Esophagus (tissue), 2 donors: Measurements from ENCODE around the gene TRIM72. TPM values are rescaled to one million over a fixed set of nuclear protein-coding genes. Genes with fewer than 3 reads are reported as not detected.
"Not testable (repeated sequence)": the region's sequence is repeated elsewhere in the genome, so short reads cannot be mapped to it uniquely, and the experiment has no call there.

ENCODE experiments used
- H3K27ac ChIP-seq, 2 donors: one replicate each; pipeline ENCODE4 v1.5.1; 2013; ENCODE audit warnings: low read depth in 2 of 2, mild to moderate bottlenecking in 2 of 2, inconsistent platforms in 1 of 2, low read length in 1 of 2, moderate library complexity in 1 of 2
- H3K27me3 ChIP-seq, 2 donors: one replicate each; pipeline ENCODE4 v1.6.1; 2013; ENCODE audit warnings: low read length in 2 of 2, control low read depth in 1 of 2, mild to moderate bottlenecking in 1 of 2; ENCODE audit not compliant: insufficient read depth in 2 of 2, control insufficient read depth in 1 of 2
- H3K36me3 ChIP-seq, 2 donors: one replicate each; pipeline ENCODE4 v1.6.1; 2013; ENCODE audit warnings: low read length in 1 of 2; ENCODE audit not compliant: control insufficient read depth in 2 of 2, insufficient read depth in 2 of 2
- H3K4me1 ChIP-seq, 2 donors: one replicate each; pipeline ENCODE4 v1.6.1; 2013; ENCODE audit warnings: low read length in 1 of 2; ENCODE audit not compliant: control insufficient read depth in 2 of 2, insufficient read depth in 2 of 2
- H3K4me3 ChIP-seq, 2 donors: one replicate each; pipeline ENCODE4 v1.5.1; 2013; ENCODE audit warnings: low read length in 2 of 2, mild to moderate bottlenecking in 2 of 2, low read depth in 1 of 2, moderate library complexity in 1 of 2
- H3K9me3 ChIP-seq, 2 donors: one replicate each; pipeline ENCODE4 v1.6.1; 2013; ENCODE audit warnings: mild to moderate bottlenecking in 2 of 2, low read depth in 1 of 2, low read length in 1 of 2, moderate library complexity in 1 of 2; ENCODE audit not compliant: control insufficient read depth in 2 of 2, insufficient read depth in 1 of 2
- WGBS, 2 donors: extraction: QIAGEN DNeasy Blood & Tissue Kit; methylation state at CpG; one replicate each; pipeline ENCODE4 v1.1.7; 2013; 5-methylcytosine and 5-hydroxymethylcytosine counted together
- polyA plus RNA-seq, 2 donors: library from polyadenylated mRNA; stranded (reverse); fragments of 200-250 nt; gene quantifications; one replicate each; pipeline ENCODE4 v1.2.3, GENCODE V29; 2013
- donor health status: healthy with polysubstance abuse.
- donor health status: Bipolar disorder and iron deficiency.

Gene TRIM72
- polyA plus RNA-seq, 2 donors, result 0.02 to 0.04 TPM

DNA sequence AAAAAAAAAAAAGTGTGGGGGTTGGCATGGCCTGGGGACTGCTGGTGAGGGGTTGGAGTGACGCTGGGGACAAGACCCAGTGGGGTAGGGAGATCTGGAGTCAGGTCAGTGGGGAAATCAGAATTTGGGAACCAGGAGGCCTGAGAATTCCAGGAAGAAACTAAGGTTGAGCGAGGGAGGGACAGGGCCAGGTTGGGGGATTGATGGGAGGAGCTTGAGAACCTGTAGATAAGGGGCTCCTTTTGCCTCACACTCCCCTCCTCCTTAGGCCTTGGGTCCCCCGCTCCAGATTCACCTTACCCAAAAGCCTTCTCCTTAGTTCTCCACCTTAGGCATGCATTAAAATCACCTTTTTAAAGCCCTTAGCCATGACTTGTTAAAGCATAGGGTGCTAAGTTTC lies 11.3 kb downstream of the TRIM72 start:
- peaks cover 4 to 8% of the 10 kb centered on the region in 2 donors for H3K4me1 ChIP-seq
- WGBS, 2 donors, result 91 to 95% methylated on average over 3 of the region's 3 CpGs
- no peaks in the 10 kb centered on the region for H3K36me3 ChIP-seq
- H3K4me3 ChIP-seq, result no peak overlapping the region
- no peaks in the 10 kb centered on the region for H3K9me3 ChIP-seq
- no peak overlapping the region for H3K27ac ChIP-seq
- H3K27me3 ChIP-seq, result peaks cover 3 to 4% of the 10 kb centered on the region in 2 donors

DNA sequence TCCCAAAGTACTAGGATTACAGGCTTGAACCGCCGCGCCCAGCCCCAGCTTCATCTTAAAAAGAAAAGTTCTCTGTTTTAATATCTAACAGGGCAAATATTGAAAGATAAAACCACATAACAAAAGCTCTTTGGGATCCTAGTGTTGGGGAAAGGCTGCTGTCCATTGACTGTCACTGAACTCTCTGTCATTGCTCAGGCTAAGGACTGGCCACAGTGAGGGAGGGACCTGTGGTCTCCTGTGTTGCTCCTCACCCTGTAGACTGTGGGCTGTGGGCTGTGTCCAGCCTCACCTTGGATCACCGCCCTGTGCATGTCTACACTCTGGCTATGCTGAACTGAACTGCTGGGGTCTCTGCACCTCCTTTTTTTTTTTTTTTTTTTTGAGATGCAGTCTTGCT lies 14.3 kb downstream of the TRIM72 start:
- peaks cover 0 to 4% of the 10 kb centered on the region in 2 donors for H3K4me1 ChIP-seq
- H3K9me3 ChIP-seq, result no peaks in the 10 kb centered on the region
- no peak overlapping the region for H3K27ac ChIP-seq
- WGBS, 2 donors, result 97 to 99% methylated on average over 4 of the region's 4 CpGs
- H3K27me3 ChIP-seq, result peaks cover 4 to 7% of the 10 kb centered on the region in 2 donors
- H3K36me3 ChIP-seq, result no peaks in the 10 kb centered on the region
- no peak overlapping the region for H3K4me3 ChIP-seq

- H3K27ac ChIP-seq, result no peak overlapping the region
- no peaks in the 10 kb centered on the region for H3K9me3 ChIP-seq
- H3K4me3 ChIP-seq, result no peak overlapping the region
- peaks cover 4 to 7% of the 10 kb centered on the region in 2 donors for H3K27me3 ChIP-seq
- WGBS, 2 donors, result 39% methylated on average over 10 of the region's 10 CpGs
- no peaks in the 10 kb centered on the region for H3K4me1 ChIP-seq
- no peaks in the 10 kb centered on the region for H3K36me3 ChIP-seq
Measured at GRCh38 chr16:31229501-31229900, 15.6 kb downstream of the TRIM72 start.

- Histone ChIP-seq H3K36me3 (no peaks in the 10 kb centered on the region), H3K9me3 (no peaks in the 10 kb centered on the region), H3K27ac (no peak overlapping the region), H3K4me1 (no peaks in the 10 kb centered on the region), H3K4me3 (no peak overlapping the region), H3K27me3 (no peaks in the 10 kb centered on the region)
- 80 to 88% methylated on average over 4 of the region's 4 CpGs for WGBS, 2 donors
Measured at GRCh38 chr16:31238041-31238440, 24.1 kb downstream of the TRIM72 start.

DNA sequence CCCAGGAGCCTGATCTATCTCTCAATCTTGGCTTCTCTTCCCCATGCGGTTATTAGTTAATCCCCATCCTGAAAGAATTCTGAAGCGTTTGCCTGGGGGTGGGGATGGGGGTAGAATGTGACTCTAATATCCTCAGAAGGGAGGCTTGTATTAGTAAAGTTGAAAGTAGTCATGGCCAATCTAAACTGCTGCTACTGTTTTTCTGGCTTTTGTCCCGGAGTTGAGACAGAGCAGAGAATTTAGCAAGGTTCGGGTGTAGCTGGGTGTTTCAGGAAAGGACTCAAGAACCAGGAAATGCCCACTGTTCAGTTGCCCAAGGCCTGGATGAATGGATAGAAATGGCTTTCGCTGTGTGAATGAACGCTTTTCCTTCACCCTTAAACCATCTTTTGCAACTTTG lies 28.3 kb downstream of the TRIM72 start:
- Histone ChIP-seq H3K4me1 (no peaks in the 10 kb centered on the region), H3K9me3 (no peaks in the 10 kb centered on the region), H3K4me3 (no peak overlapping the region), H3K27me3 (no peaks in the 10 kb centered on the region), H3K27ac (no peak overlapping the region), H3K36me3 (no peaks in the 10 kb centered on the region)
- WGBS, 2 donors, result 26 to 50% methylated on average over 6 of the region's 6 CpGs

DNA sequence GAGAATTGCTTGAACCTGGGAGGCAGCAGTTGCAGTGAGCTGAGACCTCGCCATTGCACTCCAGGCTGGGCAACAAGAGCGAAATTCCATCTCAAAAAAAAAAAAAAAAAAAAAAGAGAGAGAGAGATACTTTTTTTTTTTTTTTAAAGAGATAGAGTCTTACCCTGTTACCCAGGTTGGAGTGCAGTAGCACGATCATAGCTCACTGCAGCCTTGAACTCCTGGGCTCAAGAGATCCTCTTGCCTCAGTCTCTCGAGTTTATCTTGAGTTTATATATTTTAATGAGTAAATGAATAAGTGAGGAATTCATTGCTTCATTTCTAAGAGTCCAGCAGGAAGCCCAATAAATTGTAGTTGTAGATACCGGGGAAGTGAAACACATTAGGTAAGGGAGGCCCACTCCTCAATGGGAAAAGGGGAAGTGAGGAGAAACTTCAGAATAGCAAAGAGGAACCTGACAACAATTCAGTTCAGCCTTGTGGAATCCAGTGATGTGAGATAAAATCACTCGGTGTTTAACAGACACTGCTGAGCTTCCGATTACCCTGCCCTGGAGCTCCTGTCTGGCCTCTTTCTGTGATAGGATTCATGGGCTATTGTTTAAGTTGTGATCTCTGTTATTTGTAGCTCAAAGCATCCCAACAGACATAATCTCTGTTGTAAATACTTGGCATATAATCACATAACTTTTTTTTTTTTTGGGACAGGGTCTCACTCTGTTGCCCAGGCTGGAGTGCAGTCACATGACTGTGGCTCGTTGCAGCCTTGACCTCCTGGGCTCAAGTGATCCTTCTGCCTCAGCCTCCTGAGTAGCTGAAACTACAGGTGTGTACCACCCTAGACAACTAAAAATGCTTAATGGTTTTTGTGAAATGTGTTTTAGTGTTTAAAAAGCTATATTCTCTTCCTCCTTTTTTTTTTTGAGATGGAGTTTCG lies 30.1 kb downstream of the TRIM72 start:
- H3K27me3 ChIP-seq, result no peaks in the 10 kb centered on the region
- WGBS, 2 donors, result 63% methylated on average over 8 to 9 of the region's 9 CpGs
- no peak overlapping the region for H3K27ac ChIP-seq
- H3K4me1 ChIP-seq, result peaks cover 0 to 3% of the 10 kb centered on the region in 2 donors
- H3K36me3 ChIP-seq, result no peaks in the 10 kb centered on the region
- no peaks in the 10 kb centered on the region for H3K9me3 ChIP-seq
- no peak overlapping the region for H3K4me3 ChIP-seq

DNA sequence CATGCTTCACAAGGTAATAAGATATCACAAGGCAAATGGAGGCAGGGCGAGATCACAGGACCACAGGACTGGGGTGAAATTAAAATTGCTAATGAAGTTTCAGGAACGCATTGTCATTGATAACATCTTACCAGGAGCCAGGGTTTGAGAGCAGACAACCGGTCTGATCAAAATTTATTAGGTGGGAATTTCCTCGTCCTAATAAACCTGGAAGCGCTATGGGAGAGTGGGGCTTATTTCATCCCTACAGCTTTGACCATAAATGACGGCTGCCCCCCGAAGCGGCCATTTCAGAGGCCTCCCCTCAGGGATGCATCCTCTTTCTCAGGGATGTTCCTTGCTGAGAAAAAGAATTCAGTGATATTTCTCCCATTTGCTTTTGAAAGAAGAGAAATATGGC lies 31.7 kb downstream of the TRIM72 start:
- not testable (repeated sequence) for H3K27me3 ChIP-seq, H3K27ac ChIP-seq, H3K4me3 ChIP-seq, H3K4me1 ChIP-seq, H3K9me3 ChIP-seq, H3K36me3 ChIP-seq
- WGBS, 2 donors, result 62 to 63% methylated on average over 8 of the region's 8 CpGs

DNA sequence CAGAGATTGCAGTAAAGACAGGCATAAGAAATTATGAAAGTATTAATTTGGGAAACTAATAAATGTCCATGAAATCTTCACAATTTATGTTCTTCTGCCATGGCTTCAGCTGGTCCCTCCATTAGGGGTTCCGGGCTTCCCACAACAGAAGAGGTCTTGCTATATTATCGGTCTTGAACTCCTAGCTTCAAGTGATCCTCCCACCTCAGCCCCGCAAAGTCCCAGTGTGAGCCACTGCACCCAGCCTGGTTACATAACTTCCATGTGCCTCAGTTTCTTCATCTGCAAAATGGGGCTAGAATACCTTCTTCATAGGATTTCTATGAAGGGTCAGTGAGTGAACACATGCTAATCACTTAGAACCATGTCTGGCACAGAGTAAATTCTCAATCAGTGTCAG lies 32.4 kb downstream of the TRIM72 start:
- H3K27ac ChIP-seq, result no peak overlapping the region
- WGBS, 2 donors, result 92 to 94% methylated on average over 3 of the region's 3 CpGs
- H3K27me3 ChIP-seq, result no peaks in the 10 kb centered on the region
- no peaks in the 10 kb centered on the region for H3K9me3 ChIP-seq
- peaks cover 0 to 3% of the 10 kb centered on the region in 2 donors for H3K4me1 ChIP-seq
- no peaks in the 10 kb centered on the region for H3K36me3 ChIP-seq
- no peak overlapping the region for H3K4me3 ChIP-seq

GRCh38 chr16:31248344-31248743 lies 34.4 kb downstream of the TRIM72 start:
- 43 to 55% methylated on average over 5 of the region's 5 CpGs for WGBS, 2 donors
- Histone ChIP-seq H3K9me3 (no peaks in the 10 kb centered on the region), H3K36me3 (no peaks in the 10 kb centered on the region), H3K27me3 (no peaks in the 10 kb centered on the region), H3K27ac (peak overlapping the region in 1 of 2 donors; percentile 11), H3K4me3 (no peak overlapping the region), H3K4me1 (peaks cover 0 to 7% of the 10 kb centered on the region in 2 donors)
